Astrocyte (in vitro differentiated cells and primary cell): Measurements from ENCODE around the gene CD244. TPM values are rescaled to one million over a fixed set of nuclear protein-coding genes. Genes with fewer than 3 reads are reported as not detected.

Experiments
- DNase-seq: peaks from one replicate; pipeline ENCODE4 v3.0.0-alpha.2; 2010; ENCODE audit warnings: low read depth
- FAIRE-seq: peaks from 2 replicates; lab custom pipeline; 2011; peaks lifted over from hg19 to GRCh38; lab: Jason Lieb, UNC
- H2AFZ ChIP-seq: 2 replicates; pipeline ENCODE4 v1.6.0; 2012; ENCODE audit warnings: low read depth, low read length, inconsistent platforms
- H3K27ac ChIP-seq: 2 replicates; pipeline ENCODE4 v1.5.1; 2011; ENCODE audit warnings: low read depth, low read length, inconsistent platforms
- H3K27me3 ChIP-seq: 2 replicates; pipeline ENCODE4 v1.6.0; 2011; ENCODE audit warnings: low read length, inconsistent platforms; ENCODE audit not compliant: insufficient read depth
- H3K36me3 ChIP-seq: 2 replicates; pipeline ENCODE4 v1.5.1; 2011; ENCODE audit warnings: low read length, inconsistent platforms; ENCODE audit not compliant: insufficient read depth
- H3K4me1 ChIP-seq: 2 replicates; pipeline ENCODE4 v1.5.1; 2011; ENCODE audit warnings: low read length, inconsistent platforms; ENCODE audit not compliant: insufficient read depth
- H3K4me2 ChIP-seq: 2 replicates; pipeline ENCODE4 v1.6.0; 2012; ENCODE audit warnings: low read length, inconsistent platforms
- H3K4me3 ChIP-seq: 2 replicates; pipeline ENCODE4 v1.5.1; 2011; ENCODE audit warnings: low read depth, mild to moderate bottlenecking, low read length, inconsistent platforms; ENCODE audit not compliant: insufficient read depth
- H3K79me2 ChIP-seq: 2 replicates; pipeline ENCODE4 v1.6.0; 2012; ENCODE audit warnings: mild to moderate bottlenecking, low read length, inconsistent platforms; ENCODE audit not compliant: insufficient read depth
- H3K9ac ChIP-seq: 2 replicates; pipeline ENCODE4 v1.6.0; 2012; ENCODE audit warnings: mild to moderate bottlenecking, low read length, inconsistent platforms
- H3K9me3 ChIP-seq: 2 replicates; pipeline ENCODE4 v1.5.1; 2012; ENCODE audit warnings: low read depth, mild to moderate bottlenecking, low read length, inconsistent platforms; ENCODE audit not compliant: insufficient read depth
- H4K20me1 ChIP-seq: 2 replicates; pipeline ENCODE4 v1.6.0; 2012; ENCODE audit warnings: low read length, inconsistent platforms; ENCODE audit not compliant: insufficient read depth
- H3K27ac Mint-ChIP-seq: one replicate; pipeline ENCODE4 v1.8.0; 2021; ENCODE audit warnings: mild to moderate bottlenecking, mixed read lengths; ENCODE audit not compliant: unreplicated experiment
- H3K27me3 Mint-ChIP-seq: one replicate; pipeline ENCODE4 v1.8.0; 2021; ENCODE audit warnings: low read depth, mixed read lengths; ENCODE audit not compliant: unreplicated experiment
- H3K36me3 Mint-ChIP-seq: one replicate; pipeline ENCODE4 v1.8.0; 2021; ENCODE audit warnings: low read depth, mixed read lengths; ENCODE audit not compliant: unreplicated experiment
- H3K4me1 Mint-ChIP-seq: one replicate; pipeline ENCODE4 v1.8.0; 2021; ENCODE audit warnings: low read depth, mixed read lengths; ENCODE audit not compliant: unreplicated experiment
- H3K4me3 Mint-ChIP-seq: one replicate; pipeline ENCODE4 v1.8.0; 2021; ENCODE audit warnings: mild to moderate bottlenecking, moderate library complexity, mixed read lengths; ENCODE audit not compliant: unreplicated experiment
- H3K9me3 Mint-ChIP-seq: one replicate; pipeline ENCODE4 v1.8.0; 2021; ENCODE audit warnings: mild to moderate bottlenecking, mixed read lengths; ENCODE audit not compliant: unreplicated experiment
- EZH2 ChIP-seq: IDR thresholded peaks from 2 replicates; pipeline ENCODE4 v1.6.1; 2012; ENCODE audit warnings: mild to moderate bottlenecking, low read length, inconsistent platforms; ENCODE audit not compliant: insufficient read depth
- total RNA-seq: library from RNA; stranded (reverse); gene quantifications from 2 replicates; pipeline ENCODE4 v1.2.1, GENCODE V29; 2021
- TF ChIP-seq, protein P1 (sequence below): IDR thresholded peaks from 2 replicates; pipeline ENCODE4 v1.5.1; 2011; ENCODE audit warnings: low read depth, mild to moderate bottlenecking, inconsistent platforms, low read length, moderate library complexity; ENCODE audit not compliant: insufficient read depth

CD244 gene
- total RNA-seq, 1 donor from 2014 or later, result not detected

DNA sequence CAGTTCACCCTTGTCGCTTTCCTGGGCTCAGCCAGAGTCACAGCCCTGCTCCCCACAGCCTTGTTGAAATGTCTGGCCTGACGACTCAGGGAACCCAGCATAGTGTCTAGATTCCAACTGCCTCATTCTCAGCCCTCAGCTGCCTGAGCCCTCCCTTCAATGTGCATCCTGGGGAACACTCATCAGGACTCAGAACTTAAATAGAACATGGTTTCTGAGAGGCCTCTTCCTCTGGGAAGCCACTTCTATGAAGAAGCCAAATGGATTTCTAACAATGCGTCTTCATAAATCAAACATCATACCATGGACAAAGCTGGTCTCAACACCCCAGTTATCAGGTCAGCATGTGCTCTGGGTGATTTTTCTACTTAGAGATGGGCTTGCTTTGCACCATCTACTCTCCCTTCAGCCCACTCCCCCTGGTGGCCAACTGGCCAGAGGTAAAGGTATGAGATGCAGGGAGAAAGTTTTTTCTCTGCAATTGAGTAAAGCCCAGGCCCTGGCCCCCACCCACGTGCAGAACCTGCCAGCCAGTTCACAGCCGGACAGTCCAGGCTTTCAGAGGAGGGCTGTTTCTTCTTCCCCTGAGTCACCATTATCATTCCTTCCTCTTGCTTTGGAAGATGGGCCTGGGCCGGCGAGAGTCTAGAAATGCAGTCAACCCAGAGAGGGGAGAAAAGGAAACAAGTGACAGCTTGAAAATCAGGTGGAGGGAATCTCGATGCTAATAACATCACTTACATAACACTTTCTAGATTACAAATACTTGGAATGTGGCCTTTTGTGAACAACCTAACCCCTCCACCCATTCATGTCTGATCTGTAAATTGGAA lies 32.1 kb downstream of the CD244 start:
- no peaks in the 10 kb centered on the region for H4K20me1 ChIP-seq

DNA sequence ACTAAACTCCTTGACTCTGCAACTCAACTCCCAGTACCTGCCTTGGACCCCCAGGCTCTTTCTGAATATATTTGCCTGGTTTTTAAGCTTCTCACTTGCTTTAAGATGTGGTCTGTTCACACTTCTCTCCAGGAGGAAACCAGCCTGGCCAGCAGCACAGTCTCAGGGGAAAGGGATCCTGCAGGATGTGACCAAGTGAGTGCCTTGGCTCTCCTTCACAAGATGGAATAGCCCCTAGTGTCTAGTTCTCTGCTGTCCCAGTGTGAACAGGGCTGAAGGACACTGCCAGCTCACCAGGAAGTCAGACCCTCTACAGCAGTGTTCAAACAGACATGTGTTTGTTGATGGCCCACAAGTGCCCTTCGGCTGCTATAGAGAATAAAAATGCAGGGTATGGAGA lies 32.9 kb downstream of the CD244 start:
- Histone ChIP-seq H4K20me1 (no peaks in the 10 kb centered on the region), H3K4me3 (no peak overlapping the region), H2AFZ (no peak overlapping the region), H3K4me1 (no peaks in the 10 kb centered on the region), H3K36me3 (no peaks in the 10 kb centered on the region), H3K9me3 (no peaks in the 10 kb centered on the region), H3K79me2 (no peaks in the 10 kb centered on the region), H3K4me2 (no peak overlapping the region), H3K27me3 (peaks cover 2% of the 10 kb centered on the region), H3K27ac (no peak overlapping the region), H3K9ac (no peak overlapping the region)
- no peak for FAIRE-seq
- Mint-ChIP-seq H3K9me3 (no peaks in the 10 kb centered on the region), H3K36me3 (no peaks in the 10 kb centered on the region), H3K4me3 (no peak overlapping the region), H3K4me1 (peaks cover 19% of the 10 kb centered on the region), H3K27ac (no peak overlapping the region), H3K27me3 (peaks cover 11% of the 10 kb centered on the region)
- TF ChIP-seq, protein P1, sequence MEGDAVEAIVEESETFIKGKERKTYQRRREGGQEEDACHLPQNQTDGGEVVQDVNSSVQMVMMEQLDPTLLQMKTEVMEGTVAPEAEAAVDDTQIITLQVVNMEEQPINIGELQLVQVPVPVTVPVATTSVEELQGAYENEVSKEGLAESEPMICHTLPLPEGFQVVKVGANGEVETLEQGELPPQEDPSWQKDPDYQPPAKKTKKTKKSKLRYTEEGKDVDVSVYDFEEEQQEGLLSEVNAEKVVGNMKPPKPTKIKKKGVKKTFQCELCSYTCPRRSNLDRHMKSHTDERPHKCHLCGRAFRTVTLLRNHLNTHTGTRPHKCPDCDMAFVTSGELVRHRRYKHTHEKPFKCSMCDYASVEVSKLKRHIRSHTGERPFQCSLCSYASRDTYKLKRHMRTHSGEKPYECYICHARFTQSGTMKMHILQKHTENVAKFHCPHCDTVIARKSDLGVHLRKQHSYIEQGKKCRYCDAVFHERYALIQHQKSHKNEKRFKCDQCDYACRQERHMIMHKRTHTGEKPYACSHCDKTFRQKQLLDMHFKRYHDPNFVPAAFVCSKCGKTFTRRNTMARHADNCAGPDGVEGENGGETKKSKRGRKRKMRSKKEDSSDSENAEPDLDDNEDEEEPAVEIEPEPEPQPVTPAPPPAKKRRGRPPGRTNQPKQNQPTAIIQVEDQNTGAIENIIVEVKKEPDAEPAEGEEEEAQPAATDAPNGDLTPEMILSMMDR, result no peak
- TF ChIP-seq EZH2, result no peak
- no peak for DNase-seq

More for the DNA sequence above, 32.1 kb downstream of the CD244 start:
- H3K36me3 Mint-ChIP-seq, result no peaks in the 10 kb centered on the region
- H3K4me3 Mint-ChIP-seq, result no peak overlapping the region
- H3K9me3 ChIP-seq, result no peaks in the 10 kb centered on the region
- H3K4me2 ChIP-seq, result no peak overlapping the region
- no peaks in the 10 kb centered on the region for H3K36me3 ChIP-seq
- no peaks in the 10 kb centered on the region for H3K79me2 ChIP-seq
- H3K27me3 ChIP-seq, result peaks cover 2% of the 10 kb centered on the region
- H3K9ac ChIP-seq, result no peak overlapping the region
- H3K9me3 Mint-ChIP-seq, result no peaks in the 10 kb centered on the region
- DNase-seq (peak; percentile 15), FAIRE-seq (no peak)
- H2AFZ ChIP-seq, result no peak overlapping the region
- no peaks in the 10 kb centered on the region for H3K4me1 ChIP-seq
- H3K27ac ChIP-seq, result no peak overlapping the region
- no peak overlapping the region for H3K4me3 ChIP-seq
- H3K27ac Mint-ChIP-seq, result no peak overlapping the region
- peaks cover 14% of the 10 kb centered on the region for H3K27me3 Mint-ChIP-seq
- H3K4me1 Mint-ChIP-seq, result peaks cover 19% of the 10 kb centered on the region
- TF ChIP-seq EZH2, result no peak
- TF ChIP-seq, protein P1, result peak; percentile 36

DNA sequence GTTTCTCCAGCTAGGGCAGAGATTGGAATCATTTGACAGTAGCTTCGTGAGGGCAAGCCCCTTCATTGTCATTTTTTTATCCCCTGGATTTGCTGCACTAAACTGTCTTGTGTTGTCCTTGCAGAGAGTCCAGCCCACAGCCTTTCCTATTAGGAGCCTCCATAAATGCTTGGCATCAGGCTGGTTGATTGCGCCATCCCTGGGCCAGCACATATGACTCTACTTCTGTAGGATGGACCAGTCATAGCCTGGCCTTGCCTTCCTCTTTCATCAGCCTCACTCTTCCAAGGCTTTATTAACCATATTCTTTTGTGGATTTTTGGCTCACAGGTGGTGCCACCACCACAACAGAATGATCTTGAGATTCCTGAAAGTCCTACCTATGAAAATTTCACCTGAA lies 35.3 kb downstream of the CD244 start:
- Mint-ChIP-seq H3K36me3 (peaks cover 2% of the 10 kb centered on the region), H3K4me3 (no peak overlapping the region), H3K27ac (no peak overlapping the region), H3K4me1 (peaks cover 19% of the 10 kb centered on the region), H3K9me3 (peaks cover 2% of the 10 kb centered on the region), H3K27me3 (peaks cover 2% of the 10 kb centered on the region)
- peaks cover 2% of the 10 kb centered on the region for H3K27me3 ChIP-seq
- no peak for TF ChIP-seq EZH2
- TF ChIP-seq, protein P1, result no peak
- H4K20me1 ChIP-seq, result no peaks in the 10 kb centered on the region
- no peak overlapping the region for H2AFZ ChIP-seq
- H3K4me1 ChIP-seq, result no peaks in the 10 kb centered on the region
- H3K27ac ChIP-seq, result no peak overlapping the region
- no peaks in the 10 kb centered on the region for H3K9me3 ChIP-seq
- no peak overlapping the region for H3K4me2 ChIP-seq
- no peak for FAIRE-seq
- no peak overlapping the region for H3K9ac ChIP-seq
- H3K79me2 ChIP-seq, result no peaks in the 10 kb centered on the region
- H3K4me3 ChIP-seq, result no peak overlapping the region
- DNase-seq, result no peak
- no peaks in the 10 kb centered on the region for H3K36me3 ChIP-seq
